SK-N-SH (cell line): ENCODE data around the gene UST. TPM values are rescaled to one million over a fixed set of nuclear protein-coding genes. Genes with fewer than 3 reads are reported as not detected.

Source experiments
- CTCF ChIA-PET: fragments of 300-600, 350-600 bp; formaldehyde crosslinking; extraction: SDS; loops from one replicate; lab custom pipeline; 2021; lab: Yijun Ruan, JAX
- POLR2A ChIA-PET: fragments of 350-600 bp; sonication (Branson Sonifier 250); formaldehyde crosslinking; extraction: SDS; loops from one replicate; lab custom pipeline; 2020; ENCODE audit warnings: antibody characterized with exemption, inconsistent platforms; lab: Yijun Ruan, JAX
- DNase-seq: peaks from one replicate; pipeline ENCODE4 v3.0.0; 2012
- H2AFZ ChIP-seq: fragments of 200-600 bp; sonication (generic); 2 replicates; pipeline ENCODE4 v1.8.1; 2016; ENCODE audit warnings: antibody characterized with exemption, mild to moderate bottlenecking, low read depth
- H3F3A ChIP-seq: fragments of 200-600 bp; sonication (generic); replicated peaks from 2 replicates; pipeline ENCODE3; 2016; ENCODE audit warnings: antibody characterized with exemption, mild to moderate bottlenecking; ENCODE audit not compliant: insufficient read depth
- H3K27ac ChIP-seq, 2 experiments: fragments of 200-500 bp in 1 of 2; fragments of 200-600 bp in 1 of 2; sonication (Bioruptor generic) in 1 of 2; sonication (generic), shearing (Covaris generic) in 1 of 2; 2 replicates each; pipeline versions ENCODE4 v1.5.1 to v1.6.1; 2014 to 2016; ENCODE audit warnings: low read depth in 2 of 2, inconsistent platforms in 1 of 2, low read length in 1 of 2, mild to moderate bottlenecking in 1 of 2, mixed read lengths in 1 of 2
- H3K27me3 ChIP-seq: fragments of 200-600 bp; sonication (generic), shearing (Covaris generic); 2 replicates; pipeline ENCODE4 v1.6.1; 2016; ENCODE audit warnings: mixed run types; ENCODE audit not compliant: insufficient read depth
- H3K36me3 ChIP-seq, 2 experiments: fragments of 200-500 bp in 1 of 2; fragments of 200-600 bp in 1 of 2; sonication (Bioruptor generic) in 1 of 2; sonication (generic) in 1 of 2; replicated peaks in 1 of 2; 2 replicates each; pipeline versions ENCODE3 to v1.5.1; 2014 to 2016; ENCODE audit warnings: low read length in 1 of 2, mild to moderate bottlenecking in 1 of 2; ENCODE audit not compliant: insufficient read depth in 2 of 2, control insufficient read depth in 1 of 2
- H3K4me1 ChIP-seq, 2 experiments: fragments of 200-500 bp in 1 of 2; fragments of 200-600 bp in 1 of 2; sonication (Bioruptor generic) in 1 of 2; sonication (generic), shearing (Covaris generic) in 1 of 2; 2 replicates each; pipeline versions ENCODE4 v1.5.1 to v1.6.1; 2014 to 2016; ENCODE audit warnings: low read depth in 1 of 2, low read length in 1 of 2, mixed run types in 1 of 2; ENCODE audit not compliant: insufficient read depth in 2 of 2, control insufficient read depth in 1 of 2
- H3K4me2 ChIP-seq: fragments of 200-600 bp; sonication (generic), shearing (Covaris generic); 2 replicates; pipeline ENCODE4 v1.6.1; 2017; ENCODE audit warnings: mixed run types
- H3K4me3 ChIP-seq, 2 experiments: fragments of 200-500 bp in 1 of 2; fragments of 200-600 bp in 1 of 2; sonication (Bioruptor generic) in 1 of 2; sonication (generic), shearing (Covaris generic) in 1 of 2; 2 replicates each; pipeline versions ENCODE4 v1.5.1 to v1.8.1; 2014 to 2016; ENCODE audit warnings: low read depth in 2 of 2, inconsistent platforms in 1 of 2, low read length in 1 of 2, mild to moderate bottlenecking in 1 of 2, mixed read lengths in 1 of 2, moderate library complexity in 1 of 2
- H3K79me2 ChIP-seq: fragments of 200-600 bp; sonication (generic); 2 replicates; pipeline ENCODE4 v1.8.1; 2017; ENCODE audit warnings: mild to moderate bottlenecking; ENCODE audit not compliant: insufficient read depth
- H3K9ac ChIP-seq: fragments of 200-600 bp; sonication (generic); 2 replicates; pipeline ENCODE4 v1.6.1; 2017; ENCODE audit warnings: mixed run types
- H3K9me2 ChIP-seq: fragments of 200-600 bp; sonication (generic); 2 replicates; pipeline ENCODE4 v1.6.1; 2017; ENCODE audit warnings: mixed run types
- H3K9me3 ChIP-seq: fragments of 200-600 bp; sonication (generic); 2 replicates; pipeline ENCODE4 v1.6.1; 2017; ENCODE audit warnings: mixed run types, mild to moderate bottlenecking, moderate library complexity
- H4K20me1 ChIP-seq: fragments of 200-600 bp; sonication (generic); 2 replicates; pipeline ENCODE4 v1.6.1; 2017; ENCODE audit warnings: mild to moderate bottlenecking, mixed run types; ENCODE audit not compliant: insufficient read depth
- CHD2 ChIP-seq: fragments of 150-350 bp; IDR thresholded peaks from 2 replicates; pipeline ENCODE4 v1.6.1; 2018; ENCODE audit warnings: low read length; ENCODE audit not compliant: partially characterized antibody
- ELF1 ChIP-seq: IDR thresholded peaks from 2 replicates; pipeline ENCODE4 v1.4.0; 2012
- EP300 ChIP-seq, 2 experiments: IDR thresholded peaks; 2 replicates each; pipeline versions ENCODE4 v1.4.0 to v1.6.1; 2012; ENCODE audit warnings: borderline replicate concordance in 1 of 2, low read depth in 1 of 2, low read length in 1 of 2
- EZH2phosphoT487 ChIP-seq: fragments of 200-600 bp; sonication (generic); IDR thresholded peaks from 2 replicates; pipeline ENCODE4 v1.6.1; 2017; ENCODE audit warnings: low read depth, mixed run types, mild to moderate bottlenecking, antibody characterized with exemption, moderate library complexity, borderline replicate concordance
- FOXJ3 ChIP-seq: sonication (generic); formaldehyde crosslinking; IDR thresholded peaks from 2 replicates; pipeline ENCODE4 v1.5.1; 2020; ENCODE audit warnings: mild to moderate bottlenecking, missing genetic modification reagents
- FOXM1 ChIP-seq: IDR thresholded peaks from 2 replicates; pipeline ENCODE4 v1.4.0; 2012; ENCODE audit warnings: low read depth, mild to moderate bottlenecking
- GATA2 ChIP-seq: sonication (generic); formaldehyde crosslinking; IDR thresholded peaks from 2 replicates; pipeline ENCODE4 v1.5.0; 2020; ENCODE audit warnings: mild to moderate bottlenecking, missing genetic modification reagents
- JUND ChIP-seq: IDR thresholded peaks from 2 replicates; pipeline ENCODE4 v1.4.0; 2012
- MEF2A ChIP-seq: IDR thresholded peaks from 2 replicates; pipeline ENCODE4 v1.4.0; 2012; ENCODE audit warnings: low read depth, borderline replicate concordance
- NFIC ChIP-seq: IDR thresholded peaks from 2 replicates; pipeline ENCODE4 v1.4.0; 2012; ENCODE audit warnings: borderline replicate concordance
- POLR2AphosphoS5 ChIP-seq: IDR thresholded peaks from 2 replicates; pipeline ENCODE4 v1.6.1; 2012; ENCODE audit warnings: low read depth, low read length
- RAD21 ChIP-seq: IDR thresholded peaks from 2 replicates; pipeline ENCODE4 v1.6.1; 2012; ENCODE audit warnings: mild to moderate bottlenecking, low read length
- RXRA ChIP-seq: IDR thresholded peaks from 2 replicates; pipeline ENCODE4 v1.4.0; 2012; ENCODE audit warnings: low read depth, mild to moderate bottlenecking, borderline replicate concordance
- SIN3A ChIP-seq: IDR thresholded peaks from 2 replicates; pipeline ENCODE4 v1.6.1; 2012; ENCODE audit warnings: low read depth, mild to moderate bottlenecking, low read length, moderate library complexity, borderline replicate concordance
- TCF12 ChIP-seq: IDR thresholded peaks from 2 replicates; pipeline ENCODE4 v1.4.0; 2012
- TEAD4 ChIP-seq: IDR thresholded peaks from 2 replicates; pipeline ENCODE4 v1.4.0; 2012; ENCODE audit warnings: mild to moderate bottlenecking, borderline replicate concordance; ENCODE audit not compliant: insufficient read depth
- YY1 ChIP-seq: IDR thresholded peaks from 2 replicates; pipeline ENCODE4 v1.4.0; 2012; ENCODE audit warnings: low read depth, mild to moderate bottlenecking
- WGBS: methylation state at CpG from one replicate; pipeline ENCODE4 v1.1.6; 2017; ENCODE audit warnings: low lambda C conversion rate; 5-methylcytosine and 5-hydroxymethylcytosine counted together
- polyA plus RNA-seq, 3 experiments: library from polyadenylated mRNA; depleted of rRNA; stranded (reverse); fragments of >200 nt; gene quantifications; 2 replicates each; pipeline ENCODE4 v1.2.3, GENCODE V29; 2012
- TF ChIP-seq, protein P1 (sequence below): fragments of 200-600 bp; sonication (generic); IDR thresholded peaks from 2 replicates; pipeline ENCODE4 v1.6.1; 2017; ENCODE audit warnings: antibody characterized with exemption, mild to moderate bottlenecking, moderate library complexity
- TF ChIP-seq, protein P2 (sequence below): fragments of 150-350 bp; IDR thresholded peaks from 2 replicates; pipeline ENCODE4 v1.6.1; 2016; ENCODE audit warnings: mild to moderate bottlenecking, low read depth, low read length
- TF ChIP-seq, protein P3 (sequence below): IDR thresholded peaks from 2 replicates; pipeline ENCODE4 v1.6.1; 2012; ENCODE audit warnings: mild to moderate bottlenecking, low read depth, low read length, moderate library complexity
- TF ChIP-seq, protein P4 (sequence below): IDR thresholded peaks from 2 replicates; pipeline ENCODE4; 2012

UST gene
- polyA plus RNA-seq, 1 of the 3 experiments (the other 2 are of a cell fraction): 1.7 TPM

DNA sequence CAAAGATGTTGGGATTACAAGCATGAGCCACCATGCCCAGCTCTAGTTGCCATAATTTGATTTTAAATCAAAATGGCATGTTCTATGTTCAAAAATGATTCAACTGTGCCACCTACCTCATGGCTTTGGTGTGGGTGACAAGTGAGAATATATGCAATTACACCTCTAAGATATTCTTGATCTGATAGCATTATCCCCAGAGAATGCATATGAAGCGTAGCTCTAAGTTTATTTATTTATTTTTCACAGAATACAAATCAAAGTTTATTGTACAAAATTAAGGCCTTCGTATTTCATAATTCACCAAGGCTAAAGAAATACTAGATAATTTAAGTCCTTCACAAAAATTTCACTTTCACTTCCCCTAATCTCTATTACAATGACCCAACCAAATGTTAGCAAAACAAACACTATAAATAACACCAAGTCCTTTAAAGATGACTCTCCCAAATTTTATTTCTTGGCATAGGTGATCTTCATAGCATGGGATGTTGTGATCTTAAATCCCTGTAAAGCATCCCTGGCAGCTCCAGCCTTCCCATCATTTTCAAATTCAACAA is 364.8 kb downstream of the UST start (continued):
- TF ChIP-seq TEAD4: no peak
- TF ChIP-seq FOXJ3: no peak
- no peak for TF ChIP-seq YY1
- TF ChIP-seq, protein P1, sequence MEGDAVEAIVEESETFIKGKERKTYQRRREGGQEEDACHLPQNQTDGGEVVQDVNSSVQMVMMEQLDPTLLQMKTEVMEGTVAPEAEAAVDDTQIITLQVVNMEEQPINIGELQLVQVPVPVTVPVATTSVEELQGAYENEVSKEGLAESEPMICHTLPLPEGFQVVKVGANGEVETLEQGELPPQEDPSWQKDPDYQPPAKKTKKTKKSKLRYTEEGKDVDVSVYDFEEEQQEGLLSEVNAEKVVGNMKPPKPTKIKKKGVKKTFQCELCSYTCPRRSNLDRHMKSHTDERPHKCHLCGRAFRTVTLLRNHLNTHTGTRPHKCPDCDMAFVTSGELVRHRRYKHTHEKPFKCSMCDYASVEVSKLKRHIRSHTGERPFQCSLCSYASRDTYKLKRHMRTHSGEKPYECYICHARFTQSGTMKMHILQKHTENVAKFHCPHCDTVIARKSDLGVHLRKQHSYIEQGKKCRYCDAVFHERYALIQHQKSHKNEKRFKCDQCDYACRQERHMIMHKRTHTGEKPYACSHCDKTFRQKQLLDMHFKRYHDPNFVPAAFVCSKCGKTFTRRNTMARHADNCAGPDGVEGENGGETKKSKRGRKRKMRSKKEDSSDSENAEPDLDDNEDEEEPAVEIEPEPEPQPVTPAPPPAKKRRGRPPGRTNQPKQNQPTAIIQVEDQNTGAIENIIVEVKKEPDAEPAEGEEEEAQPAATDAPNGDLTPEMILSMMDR: no peak

DNA sequence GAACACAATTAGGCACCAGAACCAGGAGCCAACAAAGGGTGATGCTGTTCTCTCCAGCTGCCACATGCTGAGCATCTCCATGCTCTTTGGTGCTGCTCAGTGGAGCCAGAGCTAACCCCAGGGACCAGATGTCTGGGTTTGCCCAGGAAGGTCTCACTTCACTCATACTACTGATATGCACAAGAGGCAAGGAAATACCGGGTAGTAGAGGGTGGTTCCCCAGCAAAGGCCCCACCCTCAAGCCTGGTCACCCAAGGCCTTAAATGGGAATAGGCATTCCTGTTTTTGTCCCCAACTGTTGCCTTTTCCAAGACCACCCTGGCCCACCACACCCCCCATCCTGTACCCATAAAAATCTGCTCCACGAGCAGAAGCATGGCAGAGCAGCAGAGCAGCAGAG is 366.1 kb downstream of the UST start:
- Histone ChIP-seq H2AFZ (no peak overlapping the region), H3K79me2 (no peaks in the 10 kb centered on the region), H3K4me3 (no peak overlapping the region), H3K9ac (no peak overlapping the region), H3K4me2 (no peak overlapping the region), H3K4me1 (no peaks in the 10 kb centered on the region), H3F3A (no peaks in the 10 kb centered on the region), H3K9me3 (no peaks in the 10 kb centered on the region), H4K20me1 (no peaks in the 10 kb centered on the region), H3K36me3 (no peaks in the 10 kb centered on the region), H3K9me2 (no peaks in the 10 kb centered on the region), H3K27ac (no peak overlapping the region), H3K27me3 (no peaks in the 10 kb centered on the region)
- no peak for DNase-seq
- 67% methylated on average over 1 of the region's 2 CpGs for WGBS
- ChIA-PET CTCF (no interaction called here), POLR2A (no interaction called here)
- TF ChIP-seq JUND (no peak), TEAD4 (no peak), CHD2 (no peak), EZH2phosphoT487 (no peak), NFIC (no peak)
- TF ChIP-seq, protein P2, sequence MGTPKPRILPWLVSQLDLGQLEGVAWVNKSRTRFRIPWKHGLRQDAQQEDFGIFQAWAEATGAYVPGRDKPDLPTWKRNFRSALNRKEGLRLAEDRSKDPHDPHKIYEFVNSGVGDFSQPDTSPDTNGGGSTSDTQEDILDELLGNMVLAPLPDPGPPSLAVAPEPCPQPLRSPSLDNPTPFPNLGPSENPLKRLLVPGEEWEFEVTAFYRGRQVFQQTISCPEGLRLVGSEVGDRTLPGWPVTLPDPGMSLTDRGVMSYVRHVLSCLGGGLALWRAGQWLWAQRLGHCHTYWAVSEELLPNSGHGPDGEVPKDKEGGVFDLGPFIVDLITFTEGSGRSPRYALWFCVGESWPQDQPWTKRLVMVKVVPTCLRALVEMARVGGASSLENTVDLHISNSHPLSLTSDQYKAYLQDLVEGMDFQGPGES: no peak

DNA sequence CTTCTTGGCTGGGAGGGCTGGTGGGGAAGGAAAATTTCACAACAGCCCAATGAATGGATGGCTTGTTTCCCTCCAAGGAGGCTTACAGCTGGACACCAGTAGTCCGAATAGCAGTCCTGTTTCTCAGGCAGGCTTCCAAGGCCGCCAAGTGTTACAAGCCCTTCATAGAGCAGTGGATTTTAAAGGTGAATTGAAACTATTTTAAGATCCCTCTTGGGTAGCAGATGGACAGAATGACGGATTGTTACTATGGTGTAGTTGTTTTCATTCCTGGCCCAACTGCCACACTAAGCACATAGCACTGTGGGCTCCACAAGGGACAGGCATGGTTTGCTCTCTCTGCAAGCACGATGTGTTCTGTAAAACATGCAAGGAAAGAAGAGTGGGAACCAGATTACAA is 367.3 kb downstream of the UST start:
- H4K20me1 ChIP-seq: no peaks in the 10 kb centered on the region
- CTCF ChIA-PET: interaction anchor here (1.2 to 2.3 kb wide), 2 partner anchors 10 to 318 kb away, joined by 3 to 5 read pairs; no protein-coding TSS in a partner anchor
- no peak for TF ChIP-seq RXRA
- TF ChIP-seq, protein P3, sequence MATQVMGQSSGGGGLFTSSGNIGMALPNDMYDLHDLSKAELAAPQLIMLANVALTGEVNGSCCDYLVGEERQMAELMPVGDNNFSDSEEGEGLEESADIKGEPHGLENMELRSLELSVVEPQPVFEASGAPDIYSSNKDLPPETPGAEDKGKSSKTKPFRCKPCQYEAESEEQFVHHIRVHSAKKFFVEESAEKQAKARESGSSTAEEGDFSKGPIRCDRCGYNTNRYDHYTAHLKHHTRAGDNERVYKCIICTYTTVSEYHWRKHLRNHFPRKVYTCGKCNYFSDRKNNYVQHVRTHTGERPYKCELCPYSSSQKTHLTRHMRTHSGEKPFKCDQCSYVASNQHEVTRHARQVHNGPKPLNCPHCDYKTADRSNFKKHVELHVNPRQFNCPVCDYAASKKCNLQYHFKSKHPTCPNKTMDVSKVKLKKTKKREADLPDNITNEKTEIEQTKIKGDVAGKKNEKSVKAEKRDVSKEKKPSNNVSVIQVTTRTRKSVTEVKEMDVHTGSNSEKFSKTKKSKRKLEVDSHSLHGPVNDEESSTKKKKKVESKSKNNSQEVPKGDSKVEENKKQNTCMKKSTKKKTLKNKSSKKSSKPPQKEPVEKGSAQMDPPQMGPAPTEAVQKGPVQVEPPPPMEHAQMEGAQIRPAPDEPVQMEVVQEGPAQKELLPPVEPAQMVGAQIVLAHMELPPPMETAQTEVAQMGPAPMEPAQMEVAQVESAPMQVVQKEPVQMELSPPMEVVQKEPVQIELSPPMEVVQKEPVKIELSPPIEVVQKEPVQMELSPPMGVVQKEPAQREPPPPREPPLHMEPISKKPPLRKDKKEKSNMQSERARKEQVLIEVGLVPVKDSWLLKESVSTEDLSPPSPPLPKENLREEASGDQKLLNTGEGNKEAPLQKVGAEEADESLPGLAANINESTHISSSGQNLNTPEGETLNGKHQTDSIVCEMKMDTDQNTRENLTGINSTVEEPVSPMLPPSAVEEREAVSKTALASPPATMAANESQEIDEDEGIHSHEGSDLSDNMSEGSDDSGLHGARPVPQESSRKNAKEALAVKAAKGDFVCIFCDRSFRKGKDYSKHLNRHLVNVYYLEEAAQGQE: no peak
- TF ChIP-seq SIN3A: no peak
- TF ChIP-seq RAD21: no peak
- TF ChIP-seq, protein P4, sequence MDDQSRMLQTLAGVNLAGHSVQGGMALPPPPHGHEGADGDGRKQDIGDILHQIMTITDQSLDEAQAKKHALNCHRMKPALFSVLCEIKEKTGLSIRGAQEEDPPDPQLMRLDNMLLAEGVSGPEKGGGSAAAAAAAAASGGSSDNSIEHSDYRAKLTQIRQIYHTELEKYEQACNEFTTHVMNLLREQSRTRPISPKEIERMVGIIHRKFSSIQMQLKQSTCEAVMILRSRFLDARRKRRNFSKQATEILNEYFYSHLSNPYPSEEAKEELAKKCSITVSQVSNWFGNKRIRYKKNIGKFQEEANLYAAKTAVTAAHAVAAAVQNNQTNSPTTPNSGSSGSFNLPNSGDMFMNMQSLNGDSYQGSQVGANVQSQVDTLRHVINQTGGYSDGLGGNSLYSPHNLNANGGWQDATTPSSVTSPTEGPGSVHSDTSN: no peak
- no peak for TF ChIP-seq POLR2AphosphoS5
- no peak for TF ChIP-seq GATA2 (CRISPR knock-in tag)
- TF ChIP-seq EP300 (IDR thresholded peaks at IDR 0.05; ENCODE audit: borderline replicate concordance in 1 of 2, low read depth in 1 of 2, low read length in 1 of 2): no peak
- no peak for TF ChIP-seq TCF12
- TF ChIP-seq MEF2A: no peak
- TF ChIP-seq ELF1: no peak
- no peak for TF ChIP-seq FOXM1

More for the DNA sequence above, 367.3 kb downstream of the UST start:
- POLR2A ChIA-PET: no interaction called here
- H3K9ac ChIP-seq: no peak overlapping the region
- no peaks in the 10 kb centered on the region for H3K4me1 ChIP-seq
- no peaks in the 10 kb centered on the region for H3K27me3 ChIP-seq
- H3F3A ChIP-seq: no peaks in the 10 kb centered on the region
- 63% methylated on average over 3 of the region's 4 CpGs for WGBS
- no peak overlapping the region for H3K27ac ChIP-seq
- DNase-seq: no peak
- H3K36me3 ChIP-seq: no peaks in the 10 kb centered on the region
- no peak overlapping the region for H2AFZ ChIP-seq
- H3K79me2 ChIP-seq: no peaks in the 10 kb centered on the region
- H3K4me2 ChIP-seq: no peak overlapping the region
- H3K9me3 ChIP-seq: no peaks in the 10 kb centered on the region
- no peaks in the 10 kb centered on the region for H3K9me2 ChIP-seq
- no peak overlapping the region for H3K4me3 ChIP-seq
